Glutamatergic neuron (in vitro differentiated cells): Measurements from ENCODE around the gene KCNJ13. TPM values are rescaled to one million over a fixed set of nuclear protein-coding genes. Genes with fewer than 3 reads are reported as not detected.

ENCODE experiments used
- DNase-seq: peaks from one replicate; pipeline ENCODE4 v3.0.0; 2022
- H3K27ac Mint-ChIP-seq: one replicate; pipeline ENCODE4 v1.8.0; 2020; ENCODE audit warnings: mild to moderate bottlenecking, mixed read lengths, inconsistent platforms; ENCODE audit not compliant: unreplicated experiment
- H3K27me3 Mint-ChIP-seq: one replicate; pipeline ENCODE4 v1.8.0; 2020; ENCODE audit warnings: mild to moderate bottlenecking, moderate library complexity, mixed read lengths, inconsistent platforms; ENCODE audit not compliant: unreplicated experiment
- H3K36me3 Mint-ChIP-seq: one replicate; pipeline ENCODE4 v1.8.0; 2020; ENCODE audit warnings: mild to moderate bottlenecking, mixed read lengths, inconsistent platforms; ENCODE audit not compliant: unreplicated experiment
- H3K4me1 Mint-ChIP-seq: one replicate; pipeline ENCODE4 v1.8.0; 2020; ENCODE audit warnings: mild to moderate bottlenecking, low read depth, mixed read lengths, inconsistent platforms; ENCODE audit not compliant: unreplicated experiment
- H3K4me3 Mint-ChIP-seq: one replicate; pipeline ENCODE4 v1.8.0; 2020; ENCODE audit warnings: mild to moderate bottlenecking, mixed read lengths, inconsistent platforms; ENCODE audit not compliant: unreplicated experiment
- H3K9me3 Mint-ChIP-seq: one replicate; pipeline ENCODE4 v1.8.0; 2020; ENCODE audit warnings: mild to moderate bottlenecking, moderate library complexity, mixed read lengths, inconsistent platforms; ENCODE audit not compliant: unreplicated experiment
- CTCF ChIP-seq: fragments of 200-600 bp; sonication (generic); IDR thresholded peaks from one replicate; pipeline ENCODE4 v1.5.0; 2021; ENCODE audit not compliant: partially characterized antibody, unreplicated experiment
- long read RNA-seq: library from polyadenylated mRNA; unstranded; transcript quantifications from one replicate; pipeline ENCODE4 v2.0.0, GENCODE V29; 2020; ENCODE audit not compliant: unreplicated experiment
- total RNA-seq: library from RNA; stranded (reverse); fragmentation: NEBNext Ultra II Directional; extraction: Animal tissue kit (Norgen Biotek cat#: 25700); gene quantifications from one replicate; pipeline ENCODE4 v1.2.1, GENCODE V29; 2021; ENCODE audit not compliant: unreplicated experiment

The KCNJ13 gene
- not detected for total RNA-seq
- long read RNA-seq, result 0 reads

GRCh38 chr2:232776435-232776834 lies at the start of gene KCNJ13:
Gene KCNJ13, minus strand, starts transcription at chr2:232776565. Its CDS starts 5,203 bp downstream, at chr2:232771362.
- DNase-seq, result no peak
- H3K27ac Mint-ChIP-seq, result no peak within 1 kb of the TSS
- H3K9me3 Mint-ChIP-seq, result no peaks in the 10 kb centered on the region
- no peaks in the 10 kb centered on the region for H3K27me3 Mint-ChIP-seq
- H3K4me3 Mint-ChIP-seq, result no peak within 1 kb of the TSS
- TF ChIP-seq CTCF, result no peak
- H3K36me3 Mint-ChIP-seq, result no peaks in the 10 kb centered on the region
- H3K4me1 Mint-ChIP-seq, result no peaks in the 10 kb centered on the region

- H3K4me3 Mint-ChIP-seq, result no peak overlapping the region
- no peak overlapping the region for H3K27ac Mint-ChIP-seq
- no peaks in the 10 kb centered on the region for H3K9me3 Mint-ChIP-seq
- no peaks in the 10 kb centered on the region for H3K4me1 Mint-ChIP-seq
- no peak for DNase-seq
- H3K36me3 Mint-ChIP-seq, result no peaks in the 10 kb centered on the region
- peaks cover 2% of the 10 kb centered on the region for H3K27me3 Mint-ChIP-seq
- no peak for TF ChIP-seq CTCF
These were observed 41.4 kb upstream of the KCNJ13 start for GRCh38 chr2:232817756-232818155.

- no peak overlapping the region for H3K4me3 Mint-ChIP-seq
- DNase-seq, result no peak
- H3K27me3 Mint-ChIP-seq, result peaks cover 2% of the 10 kb centered on the region
- no peak for TF ChIP-seq CTCF
- no peaks in the 10 kb centered on the region for H3K36me3 Mint-ChIP-seq
- H3K9me3 Mint-ChIP-seq, result no peaks in the 10 kb centered on the region
- no peak overlapping the region for H3K27ac Mint-ChIP-seq
- H3K4me1 Mint-ChIP-seq, result no peaks in the 10 kb centered on the region
These were observed 40.3 kb upstream of the KCNJ13 start for GRCh38 chr2:232816657-232817056.

GRCh38 chr2:232815569-232815968 lies 39.2 kb upstream of the KCNJ13 start:
- Mint-ChIP-seq H3K36me3 (no peaks in the 10 kb centered on the region), H3K27ac (no peak overlapping the region), H3K4me1 (no peaks in the 10 kb centered on the region), H3K4me3 (no peak overlapping the region), H3K27me3 (peaks cover 2% of the 10 kb centered on the region), H3K9me3 (no peaks in the 10 kb centered on the region)
- no peak for DNase-seq
- no peak for TF ChIP-seq CTCF

- no peaks in the 10 kb centered on the region for H3K9me3 Mint-ChIP-seq
- no peaks in the 10 kb centered on the region for H3K36me3 Mint-ChIP-seq
- no peak overlapping the region for H3K4me3 Mint-ChIP-seq
- no peak overlapping the region for H3K27ac Mint-ChIP-seq
- no peak for DNase-seq
- TF ChIP-seq CTCF, result no peak
- H3K27me3 Mint-ChIP-seq, result peaks cover 2% of the 10 kb centered on the region
- no peaks in the 10 kb centered on the region for H3K4me1 Mint-ChIP-seq
These were observed 34.1 kb upstream of the KCNJ13 start for GRCh38 chr2:232810444-232810843.
